ENCODE data around the gene NDOR1. TPM values are rescaled to one million over a fixed set of nuclear protein-coding genes. Genes with fewer than 3 reads are reported as not detected.
"Not testable (repeated sequence)": the region's sequence is repeated elsewhere in the genome, so short reads cannot be mapped to it uniquely, and the experiment has no call there.

The NDOR1 gene
- total RNA-seq, 5 donors from 2014 or later (not counting 1 experiment from before 2014, with no cell fraction given), result 27.6 to 46.7 (median 45.4) TPM

GRCh38 chr9:137240841-137241489 is 35.5 kb downstream of the NDOR1 start, which contains the start of gene TUBB4B:
Gene TUBB4B, plus strand, starts transcription at chr9:137241287. Its CDS starts 74 bp downstream, at chr9:137241361.
- POLR2A ChIA-PET, result interaction anchor here (0.6 to 1.6 kb wide), 15 partner anchors 14 to 514 kb away, joined by 3 to 16 read pairs (median 4); partner anchors contain the start of genes CYSRT1 (in 1 of the 2), MAN1B1 (in 1 of the 2), NELFB (in 1 of the 2) and RNF208 (in 1 of the 2)
- under 1% methylated on average over 61 of the region's 67 CpGs for WGBS (ENCODE audit: insufficient coverage)
- H3K27ac ChIP-seq (ENCODE audit: low read length), result peak within 1 kb of the TSS; percentile 70
- H3K4me1 Mint-ChIP-seq, result peaks cover 29 to 40% (median 33%) of the 10 kb centered on the region in 3 donors
- no peaks in the 10 kb centered on the region for H3K27me3 Mint-ChIP-seq
- H3K9me3 Mint-ChIP-seq, result no peaks in the 10 kb centered on the region
- DNase-seq, result peak; percentile 88 to 100 (median 98)
- no peaks in the 10 kb centered on the region for H3K9me3 ChIP-seq
- H3K36me3 Mint-ChIP-seq, result peaks cover 14% of the 10 kb centered on the region
- CTCF ChIA-PET, result interaction anchor here in 1 of 2 donors (0.5 to 1.6 kb wide), 11 partner anchors 15 to 399 kb away, joined by 3 to 8 read pairs (median 3); partner anchors contain the start of genes AJM1, MAN1B1 and TPRN
- H3K4me1 ChIP-seq (ENCODE audit: control insufficient read depth in 1 of 2, extremely low read depth in 1 of 2, insufficient read depth in 2 of 2, low read length in 2 of 2), result peaks cover 4 to 68% of the 10 kb centered on the region in 2 experiments
- peak within 1 kb of the TSS; percentile 84 to 90 (median 85) for H3K4me3 Mint-ChIP-seq
- peak within 1 kb of the TSS; percentile 59 to 68 for H3K4me3 ChIP-seq (ENCODE audit: control insufficient read depth in 1 of 2, extremely low read depth in 1 of 2, low read length in 1 of 2)
- H3K27me3 ChIP-seq (replicated peaks in 1 of 2; ENCODE audit: control insufficient read depth in 2 of 2, extremely low read depth in 1 of 2, insufficient read depth in 2 of 2, low read length in 1 of 2), result no peaks in the 10 kb centered on the region
- ATAC-seq (replicated peaks in 1 of 4), result peak; percentile 71 to 79 (median 76)
- peaks cover 3 to 19% of the 10 kb centered on the region in 2 donors for H3K36me3 ChIP-seq (ENCODE audit: control insufficient read depth in 2 of 2, extremely low read depth in 1 of 2, insufficient read depth in 1 of 2, low read length in 1 of 2)
- peak within 1 kb of the TSS; percentile 90 to 95 for H3K27ac Mint-ChIP-seq

- H3K4me3 Mint-ChIP-seq, result peak overlapping the region; percentile 76 to 84 (median 82)
- H3K27ac Mint-ChIP-seq, result peak overlapping the region in 1 of 2 donors; percentile 82
- H3K27me3 Mint-ChIP-seq, result no peaks in the 10 kb centered on the region
- peak overlapping the region; percentile 41 for H3K27ac ChIP-seq (ENCODE audit: low read length)
- H3K4me3 ChIP-seq (ENCODE audit: control insufficient read depth in 1 of 2, extremely low read depth in 1 of 2, low read length in 1 of 2), result peak overlapping the region; percentile 55 to 58
- H3K4me1 ChIP-seq (ENCODE audit: control insufficient read depth in 1 of 2, extremely low read depth in 1 of 2, insufficient read depth in 2 of 2, low read length in 2 of 2), result peaks cover 3 to 61% of the 10 kb centered on the region in 2 experiments
- no peaks in the 10 kb centered on the region for H3K9me3 Mint-ChIP-seq
- DNase-seq (peak in 24 of 35 experiments; percentile 15 to 76 (median 41)), ATAC-seq (replicated peaks in 1 of 4) (peak; percentile 23 to 50 (median 46))
- H3K9me3 ChIP-seq, result no peaks in the 10 kb centered on the region
- peaks cover 29 to 38% (median 33%) of the 10 kb centered on the region in 3 donors for H3K4me1 Mint-ChIP-seq
- peaks cover 14% of the 10 kb centered on the region for H3K36me3 Mint-ChIP-seq
- H3K27me3 ChIP-seq (replicated peaks in 1 of 2; ENCODE audit: control insufficient read depth in 2 of 2, extremely low read depth in 1 of 2, insufficient read depth in 2 of 2, low read length in 1 of 2), result no peaks in the 10 kb centered on the region
- 2% methylated on average over 44 of the region's 83 CpGs for WGBS (ENCODE audit: insufficient coverage)
- peaks cover 3 to 19% of the 10 kb centered on the region in 2 donors for H3K36me3 ChIP-seq (ENCODE audit: control insufficient read depth in 2 of 2, extremely low read depth in 1 of 2, insufficient read depth in 1 of 2, low read length in 1 of 2)
- ChIA-PET CTCF (interaction anchor here in 1 of 2 donors (0.5 to 1.6 kb wide), 9 partner anchors 15 to 212 kb away, joined by 3 to 4 read pairs (median 3); partner anchors contain the start of genes MAN1B1 and TPRN), POLR2A (interaction anchor here (1.0 to 1.6 kb wide), 10 partner anchors 13 to 155 kb away, joined by 3 to 16 read pairs (median 4); partner anchors contain the start of genes CYSRT1 (in 1 of the 2), MAN1B1 (in 1 of the 2), NELFB (in 1 of the 2) and RNF208 (in 1 of the 2))
These were observed 36.2 kb downstream of the NDOR1 start for GRCh38 chr9:137241490-137242268.

GRCh38 chr9:137242269-137243203 is 37.0 kb downstream of the NDOR1 start:
- Histone ChIP-seq H3K27ac (ENCODE audit: low read length) (peak overlapping the region; percentile 40), H3K9me3 (no peaks in the 10 kb centered on the region), H3K4me3 (ENCODE audit: control insufficient read depth in 1 of 2, extremely low read depth in 1 of 2, low read length in 1 of 2) (peak overlapping the region; percentile 55 to 58), H3K36me3 (ENCODE audit: control insufficient read depth in 2 of 2, extremely low read depth in 1 of 2, insufficient read depth in 1 of 2, low read length in 1 of 2) (peaks cover 3 to 19% of the 10 kb centered on the region in 2 donors), H3K4me1 (ENCODE audit: control insufficient read depth in 1 of 2, extremely low read depth in 1 of 2, insufficient read depth in 2 of 2, low read length in 2 of 2) (peaks cover 2 to 52% of the 10 kb centered on the region in 2 experiments), H3K27me3 (replicated peaks in 1 of 2; ENCODE audit: control insufficient read depth in 2 of 2, extremely low read depth in 1 of 2, insufficient read depth in 2 of 2, low read length in 1 of 2) (no peaks in the 10 kb centered on the region)
- ATAC-seq (replicated peaks in 1 of 4) (no peak), DNase-seq (no peak)
- H3K4me3 Mint-ChIP-seq, result peak overlapping the region; percentile 76 to 84 (median 82)
- no peaks in the 10 kb centered on the region for H3K9me3 Mint-ChIP-seq
- peak overlapping the region; percentile 80 to 82 for H3K27ac Mint-ChIP-seq
- H3K27me3 Mint-ChIP-seq, result no peaks in the 10 kb centered on the region
- 83% methylated on average over 28 of the region's 36 CpGs for WGBS (ENCODE audit: insufficient coverage)
- H3K36me3 Mint-ChIP-seq, result peaks cover 14% of the 10 kb centered on the region
- CTCF ChIA-PET, result no interaction called here
- POLR2A ChIA-PET, result no interaction called here
- H3K4me1 Mint-ChIP-seq, result peaks cover 29 to 36% (median 31%) of the 10 kb centered on the region in 3 donors

GRCh38 chr9:137243266-137243625 is 37.7 kb downstream of the NDOR1 start:
- Mint-ChIP-seq H3K36me3 (peaks cover 14% of the 10 kb centered on the region), H3K4me1 (peaks cover 26 to 34% (median 29%) of the 10 kb centered on the region in 3 donors), H3K4me3 (peak overlapping the region in 2 of 3 donors; percentile 82 to 84)
- Histone ChIP-seq H3K36me3 (ENCODE audit: control insufficient read depth in 2 of 2, extremely low read depth in 1 of 2, insufficient read depth in 1 of 2, low read length in 1 of 2) (peaks cover 3 to 19% of the 10 kb centered on the region in 2 donors), H3K4me1 (ENCODE audit: control insufficient read depth in 1 of 2, extremely low read depth in 1 of 2, insufficient read depth in 2 of 2, low read length in 2 of 2) (peaks cover 2 to 46% of the 10 kb centered on the region in 2 experiments)
- H3K9me3 Mint-ChIP-seq; ATAC-seq (replicated peaks in 1 of 4); H3K4me3 ChIP-seq (ENCODE audit: control insufficient read depth in 1 of 2, extremely low read depth in 1 of 2, low read length in 1 of 2); CTCF ChIA-PET; H3K27me3 Mint-ChIP-seq; H3K27ac Mint-ChIP-seq; H3K27ac ChIP-seq (ENCODE audit: low read length); H3K9me3 ChIP-seq; H3K27me3 ChIP-seq (replicated peaks in 1 of 2; ENCODE audit: control insufficient read depth in 2 of 2, extremely low read depth in 1 of 2, insufficient read depth in 2 of 2, low read length in 1 of 2); DNase-seq; POLR2A ChIA-PET: not testable (repeated sequence)
- 93% methylated on average over 7 of the region's 18 CpGs for WGBS (ENCODE audit: insufficient coverage)

- peaks cover 2 to 19% of the 10 kb centered on the region in 2 donors for H3K36me3 ChIP-seq (ENCODE audit: control insufficient read depth in 2 of 2, extremely low read depth in 1 of 2, insufficient read depth in 1 of 2, low read length in 1 of 2)
These were observed 38.4 kb downstream of the NDOR1 start for GRCh38 chr9:137243626-137244485.

More at GRCh38 chr9:137243626-137244485, 38.4 kb downstream of the NDOR1 start:
- 100% methylated on average over 7 of the region's 15 CpGs for WGBS (ENCODE audit: insufficient coverage)
- Histone ChIP-seq H3K27ac (ENCODE audit: low read length) (no peak overlapping the region), H3K27me3 (replicated peaks in 1 of 2; ENCODE audit: control insufficient read depth in 2 of 2, extremely low read depth in 1 of 2, insufficient read depth in 2 of 2, low read length in 1 of 2) (no peaks in the 10 kb centered on the region), H3K4me1 (ENCODE audit: control insufficient read depth in 1 of 2, extremely low read depth in 1 of 2, insufficient read depth in 2 of 2, low read length in 2 of 2) (peaks cover 2 to 40% of the 10 kb centered on the region in 2 experiments), H3K9me3 (no peaks in the 10 kb centered on the region), H3K4me3 (ENCODE audit: control insufficient read depth in 1 of 2, extremely low read depth in 1 of 2, low read length in 1 of 2) (no peak overlapping the region)
- H3K4me3 Mint-ChIP-seq, result peak overlapping the region in 2 of 3 donors; percentile 82 to 84
- POLR2A ChIA-PET, result interaction anchor here in 1 of 2 donors (0.6 kb wide), 1 partner anchor 158 kb away, joined by 7 read pairs; no protein-coding TSS in a partner anchor
- H3K27ac Mint-ChIP-seq, result no peak overlapping the region
- H3K9me3 Mint-ChIP-seq, result no peaks in the 10 kb centered on the region
- no peak for DNase-seq
- peaks cover 21 to 31% (median 24%) of the 10 kb centered on the region in 3 donors for H3K4me1 Mint-ChIP-seq
- CTCF ChIA-PET, result no interaction called here
- no peaks in the 10 kb centered on the region for H3K27me3 Mint-ChIP-seq
- no peak for ATAC-seq (replicated peaks in 1 of 4)
- H3K36me3 Mint-ChIP-seq, result peaks cover 14% of the 10 kb centered on the region
